ENCODE data around the gene TUBA1C.

DNA sequence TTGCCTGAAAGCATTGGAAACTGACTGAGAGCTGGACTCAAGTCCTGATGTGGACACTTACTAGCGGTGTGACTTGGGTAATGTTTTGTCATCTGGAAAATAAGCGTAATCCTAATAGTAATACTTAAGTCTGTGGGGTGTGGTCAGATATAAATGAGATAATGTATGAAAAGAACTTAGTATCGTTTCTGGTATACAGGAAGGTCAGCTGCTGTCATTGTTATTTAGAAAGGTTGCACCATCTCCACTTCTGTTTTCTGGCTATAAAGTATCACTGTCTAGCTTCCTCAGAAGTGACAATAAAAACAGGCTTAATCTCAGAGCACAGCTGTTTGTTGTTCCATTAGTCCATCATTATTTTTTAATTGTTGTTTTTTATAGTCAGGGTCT, 34.1 kb upstream of the TUBA1C start:
- no peak for TF ChIP-seq REST (IDR thresholded peaks at IDR 0.05; ENCODE audit: insufficient read depth in 1 of 2, low read depth in 2 of 2, low read length in 2 of 2)
- TF ChIP-seq TAF1 (IDR thresholded peaks at IDR 0.05; ENCODE audit: borderline replicate concordance, insufficient read depth, low read length), result no peak
